Transverse colon (tissue), 4 donors: ENCODE measurements around the gene PRKG1. TPM values are rescaled to one million over a fixed set of nuclear protein-coding genes. Genes with fewer than 3 reads are reported as not detected.

ENCODE experiments used
- DNase-seq: peaks from one replicate; pipeline ENCODE4 v3.0.0-alpha.2; 2019
- H3K27ac ChIP-seq, 4 donors: fragments of 200-600 bp; sonication (generic); 2 replicates each; pipeline ENCODE4 v1.5.1; 2016 to 2018; ENCODE audit warnings: inconsistent platforms in 4 of 4
- H3K27me3 ChIP-seq: fragments of 200-600 bp; sonication (generic); 2 replicates; pipeline ENCODE4 v1.5.1; 2017; ENCODE audit warnings: inconsistent platforms
- H3K36me3 ChIP-seq, 4 donors: fragments of 200-600 bp; sonication (generic); 2 replicates each; pipeline ENCODE4 v1.5.1; 2017 to 2019; ENCODE audit warnings: inconsistent platforms in 4 of 4
- H3K4me1 ChIP-seq, 4 donors: fragments of 200-600 bp; sonication (generic); 2 replicates each; pipeline ENCODE4 v1.5.1; 2017 to 2020; ENCODE audit warnings: inconsistent platforms in 4 of 4
- H3K4me3 ChIP-seq, 4 donors: fragments of 200-600 bp; sonication (generic); 1 replicate in 1 of 4; 2 replicates in 3 of 4; pipeline versions ENCODE4 v1.5.1 to v1.6.1; 2017 to 2019; ENCODE audit warnings: inconsistent platforms in 4 of 4
- H3K9me3 ChIP-seq, 2 donors: fragments of 200-600 bp; sonication (generic); 2 replicates each; pipeline ENCODE4 v1.5.1; 2017 to 2019; ENCODE audit warnings: inconsistent platforms in 2 of 2
- CTCF ChIP-seq, 5 experiments: fragments of 200-600 bp in 3 of 5; fragments of 450-650 bp in 2 of 5; sonication (generic) in 3 of 5; IDR thresholded peaks; 1 replicate in 2 of 5; 2 replicates in 3 of 5; pipeline ENCODE4 v1.5.1; 2016 to 2017; ENCODE audit warnings: antibody characterized with exemption in 5 of 5, inconsistent platforms in 3 of 5, mild to moderate bottlenecking in 2 of 5, moderate library complexity in 1 of 5
- EP300 ChIP-seq: sonication (generic); formaldehyde crosslinking; IDR thresholded peaks from one replicate; pipeline ENCODE4 v1.6.1; 2017; ENCODE audit warnings: antibody characterized with exemption, low read depth
- POLR2A ChIP-seq: fragments of 450-650 bp; IDR thresholded peaks from one replicate; pipeline ENCODE4 v1.6.1; 2016; ENCODE audit warnings: antibody characterized with exemption, mild to moderate bottlenecking, moderate library complexity
- POLR2AphosphoS5 ChIP-seq, 3 donors: sonication (generic); formaldehyde crosslinking; IDR thresholded peaks; one replicate each; pipeline ENCODE4 v1.6.1; 2016; ENCODE audit warnings: antibody characterized with exemption in 3 of 3
- WGBS, 2 donors: methylation state at CpG; one replicate each; pipeline ENCODE4 v1.1.5; 2018; ENCODE audit warnings: low coverage in 1 of 2; 5-methylcytosine and 5-hydroxymethylcytosine counted together
- in situ Hi-C, 4 donors: fragments of 200-750 bp; cut with MboI; loops; one replicate each; pipeline versions ENCODE4 v1.15.0 to v1.15.1; 2017; ENCODE audit warnings: low sequenced_read_pairs in 3 of 4, low pct_ligation_motif_present in 1 of 4, low pct_unique_long_range_greater_than_20kb in 1 of 4
- intact Hi-C: fragments of 100-400 bp; cut with DNase I; formaldehyde crosslinking; loops from one replicate; pipeline ENCODE4 v1.15.1; 2023; ENCODE audit warnings: low total_unique reads
- total RNA-seq, 4 donors: library from RNA; depleted of rRNA; stranded (reverse); fragments of >200 nt; gene quantifications; one replicate each; pipeline ENCODE4 v1.1.0, GENCODE V29; 2016

Gene PRKG1
- total RNA-seq: 10 to 100 TPM; 17.6 to 30.6 (median 26.9) TPM

DNA sequence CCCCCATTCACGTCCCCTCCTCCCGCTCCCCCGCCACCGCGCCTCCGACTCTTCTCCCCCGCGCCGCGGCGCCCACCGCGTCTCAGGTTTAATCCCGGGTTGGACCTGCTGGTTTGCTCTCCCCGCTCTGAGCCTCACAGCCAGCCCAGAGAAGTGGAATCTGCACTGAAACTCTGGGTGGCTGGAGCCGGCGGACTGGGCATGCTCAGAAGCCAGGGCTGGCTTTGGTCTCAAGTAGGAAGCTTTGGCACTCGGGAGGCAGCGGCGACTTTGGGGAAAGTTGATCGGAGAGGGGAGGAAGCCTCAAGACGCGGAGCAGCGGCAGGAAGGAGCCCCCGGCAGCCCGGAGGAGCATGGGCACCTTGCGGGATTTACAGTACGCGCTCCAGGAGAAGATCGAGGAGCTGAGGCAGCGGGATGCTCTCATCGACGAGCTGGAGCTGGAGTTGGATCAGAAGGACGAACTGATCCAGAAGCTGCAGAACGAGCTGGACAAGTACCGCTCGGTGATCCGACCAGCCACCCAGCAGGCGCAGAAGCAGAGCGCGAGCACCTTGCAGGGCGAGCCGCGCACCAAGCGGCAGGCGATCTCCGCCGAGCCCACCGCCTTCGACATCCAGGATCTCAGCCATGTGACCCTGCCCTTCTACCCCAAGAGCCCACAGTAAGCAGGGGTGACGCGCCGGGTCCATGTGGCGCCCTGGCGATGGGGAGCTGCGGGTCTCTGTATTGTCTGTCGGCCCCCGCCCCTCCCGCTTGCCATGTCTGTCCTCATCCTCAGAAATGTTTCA lies at the start of gene PRKG1:
PRKG1 (plus strand) TSS at position 250 of the 791 bp plus-strand sequence.
- Histone ChIP-seq H3K4me3 (peak within 1 kb of the TSS; percentile 43 to 64 (median 53)), H3K27ac (peak within 1 kb of the TSS; percentile 83 to 89 (median 88)), H3K4me1 (peaks cover 0 to 10% (median 4%) of the 10 kb centered on the region in 4 donors), H3K9me3 (no peaks in the 10 kb centered on the region), H3K27me3 (peaks cover 9% of the 10 kb centered on the region), H3K36me3 (no peaks in the 10 kb centered on the region)
- in situ Hi-C loops: loop anchor here in 3 of 4 donors (25.0 kb wide), 1 partner anchor 888 kb away; no protein-coding TSS in a partner anchor
- TF ChIP-seq POLR2AphosphoS5 (IDR thresholded peaks at IDR 0.05) (peak in 2 of 3 donors; percentile 3 to 34), CTCF (IDR thresholded peaks at IDR 0.05) (no peak), POLR2A (peak; percentile 37)
- 4% methylated on average over 33 of the region's 59 CpGs; no CpG with 5 or more reads in 1 of the 2 donors for WGBS, 2 donors
- peak; percentile 71 for DNase-seq
- intact Hi-C loops: loop anchor here (5.0 kb wide), 1 partner anchor 348 kb away; no protein-coding TSS in a partner anchor

DNA sequence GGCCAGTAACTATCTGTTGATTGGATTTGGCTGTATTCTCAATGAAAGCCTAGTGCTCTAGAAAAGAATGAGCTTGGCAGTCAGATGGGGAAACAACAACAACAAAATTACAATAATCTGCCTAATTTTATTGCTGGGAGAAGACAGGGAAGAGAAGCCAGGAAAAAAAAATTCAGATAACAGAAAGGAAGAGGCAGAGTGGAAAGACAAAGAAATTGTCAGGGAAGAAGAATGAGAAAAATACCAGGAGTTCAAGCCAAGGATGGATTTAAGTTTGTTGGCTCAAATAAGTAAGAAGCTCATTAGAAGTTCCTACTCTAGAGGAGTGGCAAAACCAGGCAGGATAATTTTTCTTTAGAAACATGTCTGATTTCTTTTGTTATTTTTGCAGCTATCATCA lies 45.9 kb upstream of the PRKG1 start:
- peak overlapping the region in 3 of 4 donors; percentile 34 to 55 (median 51) for H3K27ac ChIP-seq

GRCh38 chr10:51029172-51029641 lies 45.1 kb upstream of the PRKG1 start:
- 73 to 82% methylated on average over 1 to 2 of the region's 2 CpGs for WGBS, 2 donors
- in situ Hi-C loops: no loop called here

More for the DNA sequence above, 45.9 kb upstream of the PRKG1 start:
- in situ Hi-C loops (no loop called here), intact Hi-C loops (no loop called here)
- H3K36me3 ChIP-seq: no peaks in the 10 kb centered on the region
- no peak overlapping the region for H3K4me3 ChIP-seq
- no peaks in the 10 kb centered on the region for H3K27me3 ChIP-seq
- H3K4me1 ChIP-seq: peaks cover 0 to 11% (median 0%) of the 10 kb centered on the region in 4 donors
- DNase-seq: no peak
- H3K9me3 ChIP-seq: no peaks in the 10 kb centered on the region
- TF ChIP-seq CTCF (IDR thresholded peaks at IDR 0.05) (no peak), POLR2A (no peak), EP300 (no peak), POLR2AphosphoS5 (IDR thresholded peaks at IDR 0.05) (no peak)

DNA sequence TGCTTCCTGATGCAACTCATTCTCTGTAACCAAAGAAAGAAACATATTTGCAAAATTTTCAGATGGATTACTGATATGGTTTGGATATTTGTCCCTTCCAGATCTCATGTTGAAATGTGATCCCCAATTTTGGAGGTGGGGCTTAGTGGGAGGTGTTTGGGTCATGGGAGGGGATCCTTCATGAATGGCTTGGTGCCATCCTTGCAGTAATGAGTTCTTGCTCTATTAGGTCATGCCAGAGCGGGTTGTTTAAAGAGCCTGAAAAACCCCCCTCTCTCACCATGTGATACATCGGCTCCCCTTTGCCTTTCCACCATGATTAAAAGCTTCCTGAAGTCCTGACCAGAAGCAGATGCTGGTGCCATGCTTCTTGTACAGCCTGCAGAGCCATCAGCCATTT lies 43.8 kb upstream of the PRKG1 start:
- Histone ChIP-seq H3K9me3 (no peaks in the 10 kb centered on the region), H3K4me3 (no peak overlapping the region), H3K27ac (peak overlapping the region in 1 of 4 donors; percentile 16), H3K36me3 (no peaks in the 10 kb centered on the region), H3K4me1 (peaks cover 0 to 16% (median 0%) of the 10 kb centered on the region in 4 donors), H3K27me3 (no peaks in the 10 kb centered on the region)
- DNase-seq: no peak
- WGBS, 2 donors: 88% methylated on average over 2 of the region's 2 CpGs; no CpG with 5 or more reads in 1 of the 2 donors
- TF ChIP-seq POLR2A (no peak), POLR2AphosphoS5 (IDR thresholded peaks at IDR 0.05) (no peak), EP300 (no peak), CTCF (IDR thresholded peaks at IDR 0.05) (no peak)
- in situ Hi-C loops (no loop called here), intact Hi-C loops (no loop called here)

More at GRCh38 chr10:51029172-51029641, 45.1 kb upstream of the PRKG1 start:
- H3K36me3 ChIP-seq: no peaks in the 10 kb centered on the region
- H3K4me1 ChIP-seq: peaks cover 0 to 11% (median 0%) of the 10 kb centered on the region in 4 donors
- TF ChIP-seq POLR2A: no peak
- TF ChIP-seq POLR2AphosphoS5 (IDR thresholded peaks at IDR 0.05): peak in 2 of 3 donors; percentile 61 to 78
- H3K27me3 ChIP-seq: no peaks in the 10 kb centered on the region
- no peaks in the 10 kb centered on the region for H3K9me3 ChIP-seq
- no peak overlapping the region for H3K4me3 ChIP-seq
- peak overlapping the region; percentile 10 to 55 (median 42) for H3K27ac ChIP-seq
- intact Hi-C loops: no loop called here
- no peak for DNase-seq
